Esophagus squamous epithelium (tissue), 5 donors: ENCODE results near the gene IFNAR2. TPM values are rescaled to one million over a fixed set of nuclear protein-coding genes. Genes with fewer than 3 reads are reported as not detected.

ENCODE experiments used
- DNase-seq: peaks from one replicate; lab custom pipeline; 2025; lab: John Stamatoyannopoulos, UW
- H3K27ac ChIP-seq, 4 donors: fragments of 200-600 bp; sonication (generic); one replicate each; pipeline ENCODE4 v1.5.1; 2016 to 2019; ENCODE audit warnings: mild to moderate bottlenecking in 1 of 4
- H3K27me3 ChIP-seq, 4 donors: fragments of 200-600 bp; sonication (generic); 1 replicate in 3 of 4; 2 replicates in 1 of 4; pipeline versions ENCODE4 v1.5.1 to v1.6.0; 2017 to 2021; ENCODE audit warnings: antibody characterized with exemption in 1 of 4
- H3K36me3 ChIP-seq, 3 donors: fragments of 200-600 bp; sonication (generic); one replicate each; pipeline ENCODE4 v1.5.1; 2016 to 2019
- H3K4me1 ChIP-seq, 3 donors: fragments of 200-600 bp; sonication (generic); one replicate each; pipeline ENCODE4 v1.5.1; 2017 to 2019
- H3K4me3 ChIP-seq, 4 donors: fragments of 200-600 bp; sonication (generic); 1 replicate in 3 of 4; 2 replicates in 1 of 4; pipeline ENCODE4 v1.5.1; 2016 to 2019; ENCODE audit warnings: mild to moderate bottlenecking in 2 of 4, moderate library complexity in 1 of 4
- H3K9me3 ChIP-seq, 3 donors: fragments of 200-600 bp; sonication (generic); one replicate each; pipeline ENCODE4 v1.5.1; 2016 to 2019
- CTCF ChIP-seq, 6 experiments: fragments of 450-650 bp in 4 of 6; fragments of 200-600 bp in 2 of 6; sonication (generic) in 2 of 6; IDR thresholded peaks; one replicate each; pipeline ENCODE4 v1.5.1; 2016 to 2019; ENCODE audit warnings: antibody characterized with exemption in 6 of 6, mild to moderate bottlenecking in 4 of 6, moderate library complexity in 4 of 6
- POLR2A ChIP-seq, 4 donors: fragments of 450-650 bp; IDR thresholded peaks; one replicate each; pipeline ENCODE4 v1.6.1; 2017; ENCODE audit warnings: antibody characterized with exemption in 4 of 4, mild to moderate bottlenecking in 4 of 4, moderate library complexity in 3 of 4
- WGBS, 2 donors: methylation state at CpG; one replicate each; pipeline ENCODE4 v1.1.5; 2018; 5-methylcytosine and 5-hydroxymethylcytosine counted together
- intact Hi-C: fragments of 100-400 bp; cut with DNase I; formaldehyde crosslinking; loops from one replicate; pipeline ENCODE4 v1.15.0; 2022
- total RNA-seq, 4 donors: library from RNA; depleted of rRNA; stranded (reverse); fragments of >200 nt; gene quantifications; one replicate each; pipeline ENCODE4 v1.1.0, GENCODE V29; 2016
- donor health status: DM: yes; HTN: yes; CAD: no.

IFNAR2 gene
- total RNA-seq, 4 donors from 2014 or later = 4.0 to 13.3 (median 7.0) TPM

- Histone ChIP-seq H3K36me3 (no peaks in the 10 kb centered on the region), H3K27me3 (no peaks in the 10 kb centered on the region), H3K27ac (peak overlapping the region in 2 of 4 donors; percentile 50 to 64), H3K4me3 (no peak overlapping the region), H3K4me1 (peaks cover 10 to 40% (median 22%) of the 10 kb centered on the region in 3 donors), H3K9me3 (no peaks in the 10 kb centered on the region)
- 53 to 68% methylated on average over 5 to 6 of the region's 6 CpGs for WGBS, 2 donors
- TF ChIP-seq POLR2A (IDR thresholded peaks at IDR 0.05) (no peak), CTCF (IDR thresholded peaks at IDR 0.05) (no peak)
- DNase-seq = no peak
- intact Hi-C loops = no loop called here
These were observed 18.0 kb upstream of the IFNAR2 start for GRCh38 chr21:33211732-33212131.

- H3K27ac ChIP-seq = peak overlapping the region; percentile 32 to 64 (median 48)
- DNase-seq = no peak
These were observed 17.4 kb upstream of the IFNAR2 start for GRCh38 chr21:33212159-33212851.

GRCh38 chr21:33214056-33214455, 15.7 kb upstream of the IFNAR2 start:
- Histone ChIP-seq H3K27me3 (no peaks in the 10 kb centered on the region), H3K27ac (no peak overlapping the region), H3K4me3 (no peak overlapping the region), H3K36me3 (no peaks in the 10 kb centered on the region), H3K9me3 (no peaks in the 10 kb centered on the region), H3K4me1 (peaks cover 10 to 41% (median 22%) of the 10 kb centered on the region in 3 donors)
- WGBS, 2 donors = 94 to 100% methylated on average over 1 of the region's 1 CpG
- no peak for TF ChIP-seq CTCF (IDR thresholded peaks at IDR 0.05)
- intact Hi-C loops = no loop called here
- DNase-seq = no peak

More at GRCh38 chr21:33212159-33212851, 17.4 kb upstream of the IFNAR2 start:
- WGBS, 2 donors = 8 to 15% methylated on average over 8 of the region's 8 CpGs
- Histone ChIP-seq H3K4me3 (no peak overlapping the region), H3K36me3 (no peaks in the 10 kb centered on the region), H3K9me3 (no peaks in the 10 kb centered on the region), H3K27me3 (no peaks in the 10 kb centered on the region), H3K4me1 (peaks cover 10 to 41% (median 22%) of the 10 kb centered on the region in 3 donors)
- no peak for TF ChIP-seq POLR2A (IDR thresholded peaks at IDR 0.05)
- no peak for TF ChIP-seq CTCF (IDR thresholded peaks at IDR 0.05)
- intact Hi-C loops = no loop called here

GRCh38 chr21:33217138-33217520, 12.6 kb upstream of the IFNAR2 start:
- intact Hi-C loops = no loop called here
- 86 to 94% methylated on average over 2 of the region's 2 CpGs for WGBS, 2 donors
- H3K36me3 ChIP-seq = no peaks in the 10 kb centered on the region
- no peaks in the 10 kb centered on the region for H3K27me3 ChIP-seq
- no peaks in the 10 kb centered on the region for H3K9me3 ChIP-seq
- no peak for DNase-seq
- TF ChIP-seq CTCF (IDR thresholded peaks at IDR 0.05) = no peak
- no peak for TF ChIP-seq POLR2A (IDR thresholded peaks at IDR 0.05)
- peak overlapping the region in 1 of 4 donors; percentile 78 for H3K27ac ChIP-seq
- H3K4me3 ChIP-seq = no peak overlapping the region
- H3K4me1 ChIP-seq = peaks cover 10 to 31% (median 14%) of the 10 kb centered on the region in 3 donors

GRCh38 chr21:33219300-33219699, 10.4 kb upstream of the IFNAR2 start:
- no peaks in the 10 kb centered on the region for H3K27me3 ChIP-seq
- no peak overlapping the region for H3K27ac ChIP-seq
- TF ChIP-seq CTCF (IDR thresholded peaks at IDR 0.05) (no peak), POLR2A (IDR thresholded peaks at IDR 0.05) (no peak)
- H3K36me3 ChIP-seq = no peaks in the 10 kb centered on the region
- H3K4me1 ChIP-seq = peaks cover 5 to 21% (median 11%) of the 10 kb centered on the region in 3 donors
- intact Hi-C loops = no loop called here
- DNase-seq = no peak
- WGBS, 2 donors = 87 to 100% methylated on average over 3 of the region's 3 CpGs
- H3K4me3 ChIP-seq = no peak overlapping the region
- no peaks in the 10 kb centered on the region for H3K9me3 ChIP-seq
